Testis (tissue), 3 donors: ENCODE data around the gene NKX2-3. TPM values are rescaled to one million over a fixed set of nuclear protein-coding genes. Genes with fewer than 3 reads are reported as not detected.

Source experiments
- DNase-seq: peaks from one replicate; pipeline ENCODE4 v3.0.0-alpha.2; 2019
- H3K27ac ChIP-seq, 2 donors: fragments of 200-600 bp; sonication (generic); one replicate each; pipeline ENCODE4 v1.5.1; 2019
- H3K27me3 ChIP-seq: fragments of 200-600 bp; sonication (generic); one replicate; pipeline ENCODE4 v1.5.1; 2019
- H3K36me3 ChIP-seq: fragments of 200-600 bp; sonication (generic); one replicate; pipeline ENCODE4 v1.5.1; 2017; ENCODE audit warnings: low read depth; ENCODE audit errors: missing control alignments
- H3K4me1 ChIP-seq: fragments of 200-600 bp; sonication (generic); one replicate; pipeline ENCODE4 v1.5.1; 2019
- H3K4me3 ChIP-seq, 2 donors: fragments of 200-600 bp; sonication (generic); one replicate each; pipeline ENCODE4 v1.5.1; 2017 to 2019
- H3K9me3 ChIP-seq: fragments of 200-600 bp; sonication (generic); one replicate; pipeline ENCODE4 v1.5.1; 2017
- POLR2A ChIP-seq: fragments of 450-650 bp; IDR thresholded peaks from one replicate; pipeline ENCODE4 v1.6.1; 2017; ENCODE audit warnings: antibody characterized with exemption, mild to moderate bottlenecking, moderate library complexity
- WGBS, 2 donors: methylation state at CpG; one replicate each; pipeline ENCODE4 v1.1.5; 2018; 5-methylcytosine and 5-hydroxymethylcytosine counted together
- intact Hi-C: fragments of 100-400 bp; cut with DNase I; formaldehyde crosslinking; loops from one replicate; pipeline ENCODE4 v1.15.1; 2023; ENCODE audit warnings: low total_unique reads
- polyA plus RNA-seq: library from polyadenylated mRNA; stranded (reverse); fragments of 350-450 nt; fragmentation: Illumina TruSeq; extraction: RNeasy Lipid Tissue Mini Kit (QIAGEN cat#74804); gene quantifications from one replicate; pipeline ENCODE4 v1.2.3, GENCODE V29; 2014; ENCODE audit warnings: low read depth, low replicate concordance; ENCODE audit not compliant: insufficient read depth
- total RNA-seq, 2 donors: library from RNA; depleted of rRNA; stranded (reverse); fragments of >200 nt; gene quantifications; one replicate each; pipeline ENCODE4 v1.2.3, GENCODE V29; 2016
- TF ChIP-seq, protein P1 (sequence below), 3 experiments: fragments of 450-650 bp in 2 of 3; fragments of 200-600 bp in 1 of 3; sonication (generic) in 1 of 3; IDR thresholded peaks; one replicate each; pipeline ENCODE4 v1.5.1; 2016 to 2019; ENCODE audit warnings: antibody characterized with exemption in 3 of 3, mild to moderate bottlenecking in 2 of 3, moderate library complexity in 1 of 3

The NKX2-3 gene
- total and polyA plus RNA-seq, 3 donors from 2014 or later, result 0.16 to 0.24 (median 0.19) TPM

DNA sequence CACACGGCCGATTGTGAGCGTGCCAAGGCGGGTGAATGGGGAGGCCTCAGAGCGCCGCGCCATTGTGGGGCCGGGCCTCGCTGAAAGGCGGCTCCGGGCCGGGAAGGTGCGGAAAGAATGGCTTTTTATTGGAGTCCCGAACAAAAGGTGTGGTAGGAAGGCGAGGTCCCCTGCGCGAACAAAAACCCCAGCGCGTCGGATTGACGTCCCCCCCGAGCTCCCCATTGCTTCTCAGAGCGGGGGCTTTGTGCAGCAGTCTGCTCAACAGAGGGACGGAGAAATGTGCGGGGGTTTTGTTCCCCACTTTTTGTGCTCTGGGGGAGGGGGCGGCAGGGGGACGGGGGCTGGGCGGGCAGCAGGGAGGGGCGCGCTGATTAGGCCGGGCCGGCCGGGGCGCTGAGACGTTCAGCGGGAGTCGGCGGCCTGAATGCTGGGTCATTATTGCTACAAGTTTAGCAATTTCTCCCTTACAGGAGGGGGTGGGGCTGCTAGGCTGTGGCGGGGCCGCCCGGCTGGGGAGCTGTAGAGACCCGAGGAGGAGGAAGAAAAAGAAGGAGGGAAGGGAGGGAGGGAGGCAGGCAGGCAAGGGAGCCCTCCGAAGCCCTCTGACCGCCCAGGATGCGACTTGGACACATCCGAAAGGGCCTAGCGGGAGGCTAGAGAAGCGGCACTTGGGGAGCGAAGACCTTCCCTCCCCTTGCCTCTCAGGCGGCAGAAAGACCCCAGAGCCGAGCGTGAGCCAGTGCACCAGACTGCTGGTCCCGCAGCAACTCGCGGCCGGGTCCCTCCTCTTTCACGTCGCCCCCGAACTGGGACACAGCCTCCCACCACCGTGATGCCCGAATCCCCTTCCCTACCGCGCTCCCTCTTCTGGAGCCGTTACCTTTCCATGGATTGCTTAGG lies 4.6 kb downstream of the NKX2-3 start:
- intact Hi-C loops, result no loop called here
- TF ChIP-seq POLR2A, result no peak
- TF ChIP-seq, protein P1, sequence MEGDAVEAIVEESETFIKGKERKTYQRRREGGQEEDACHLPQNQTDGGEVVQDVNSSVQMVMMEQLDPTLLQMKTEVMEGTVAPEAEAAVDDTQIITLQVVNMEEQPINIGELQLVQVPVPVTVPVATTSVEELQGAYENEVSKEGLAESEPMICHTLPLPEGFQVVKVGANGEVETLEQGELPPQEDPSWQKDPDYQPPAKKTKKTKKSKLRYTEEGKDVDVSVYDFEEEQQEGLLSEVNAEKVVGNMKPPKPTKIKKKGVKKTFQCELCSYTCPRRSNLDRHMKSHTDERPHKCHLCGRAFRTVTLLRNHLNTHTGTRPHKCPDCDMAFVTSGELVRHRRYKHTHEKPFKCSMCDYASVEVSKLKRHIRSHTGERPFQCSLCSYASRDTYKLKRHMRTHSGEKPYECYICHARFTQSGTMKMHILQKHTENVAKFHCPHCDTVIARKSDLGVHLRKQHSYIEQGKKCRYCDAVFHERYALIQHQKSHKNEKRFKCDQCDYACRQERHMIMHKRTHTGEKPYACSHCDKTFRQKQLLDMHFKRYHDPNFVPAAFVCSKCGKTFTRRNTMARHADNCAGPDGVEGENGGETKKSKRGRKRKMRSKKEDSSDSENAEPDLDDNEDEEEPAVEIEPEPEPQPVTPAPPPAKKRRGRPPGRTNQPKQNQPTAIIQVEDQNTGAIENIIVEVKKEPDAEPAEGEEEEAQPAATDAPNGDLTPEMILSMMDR (IDR thresholded peaks at IDR 0.05), result no peak

DNA sequence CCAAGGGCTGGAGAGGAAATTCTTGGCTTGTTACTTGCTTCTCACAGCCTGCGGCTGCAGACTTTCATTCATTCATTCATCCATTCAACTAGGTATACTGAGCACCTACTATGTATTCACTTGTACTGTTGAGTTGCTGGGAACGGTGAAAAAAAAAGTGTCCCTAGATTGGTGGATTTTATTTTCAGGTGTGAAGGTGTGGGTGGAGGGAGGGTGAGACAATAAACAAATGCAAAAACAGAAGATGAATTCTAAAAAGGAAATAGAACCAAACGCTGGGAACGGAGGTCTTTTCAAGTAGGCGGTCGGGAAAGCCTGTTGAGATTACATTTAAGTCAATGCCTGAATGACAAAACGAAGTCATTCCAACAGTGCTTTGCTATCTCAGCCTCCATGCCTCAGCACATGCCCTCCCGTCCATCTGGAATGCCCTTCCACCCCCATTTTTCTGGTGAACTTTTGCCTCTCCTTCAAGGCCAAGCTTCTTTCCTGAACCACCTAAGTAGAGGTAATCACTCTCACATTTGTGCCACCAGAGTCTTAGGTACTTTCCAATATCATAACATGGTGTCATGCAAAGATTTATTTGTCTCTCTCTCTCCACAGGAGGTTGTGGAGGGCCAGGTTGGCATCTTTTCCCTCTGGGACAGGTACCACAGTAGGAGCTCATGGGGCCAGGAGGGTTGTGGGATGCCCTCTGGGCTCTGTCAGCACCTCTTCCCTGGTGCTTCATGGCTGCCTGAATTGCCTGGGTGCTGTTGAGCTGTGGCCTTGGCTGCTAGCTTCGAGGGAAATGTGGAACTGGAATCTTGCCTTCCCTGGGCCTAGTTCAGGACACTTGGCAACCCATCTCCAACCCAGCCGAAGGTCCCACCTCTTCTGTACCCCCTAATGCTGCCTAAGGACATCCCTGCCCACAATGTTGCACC lies 5.5 kb downstream of the NKX2-3 start:
- no peaks in the 10 kb centered on the region for H3K27me3 ChIP-seq
- no peaks in the 10 kb centered on the region for H3K36me3 ChIP-seq
- intact Hi-C loops, result no loop called here
- H3K27ac ChIP-seq, result no peak overlapping the region
- no peaks in the 10 kb centered on the region for H3K9me3 ChIP-seq
- no peak for DNase-seq
- H3K4me1 ChIP-seq, result peaks cover 9% of the 10 kb centered on the region
- WGBS, 2 donors, result 26 to 31% methylated on average over 9 to 10 of the region's 10 CpGs
- no peak overlapping the region for H3K4me3 ChIP-seq
- TF ChIP-seq, protein P1 (IDR thresholded peaks at IDR 0.05), result no peak
- TF ChIP-seq POLR2A, result no peak

More for the DNA sequence above, 4.6 kb downstream of the NKX2-3 start:
- WGBS, 2 donors, result 5% methylated on average over 38 to 64 of the region's 64 CpGs
- no peak for DNase-seq
- H3K9me3 ChIP-seq, result no peaks in the 10 kb centered on the region
- H3K4me3 ChIP-seq, result peak overlapping the region in 1 of 2 donors; percentile 5
- H3K27me3 ChIP-seq, result no peaks in the 10 kb centered on the region
- H3K27ac ChIP-seq, result no peak overlapping the region
- H3K36me3 ChIP-seq, result no peaks in the 10 kb centered on the region
- H3K4me1 ChIP-seq, result peaks cover 9% of the 10 kb centered on the region

DNA sequence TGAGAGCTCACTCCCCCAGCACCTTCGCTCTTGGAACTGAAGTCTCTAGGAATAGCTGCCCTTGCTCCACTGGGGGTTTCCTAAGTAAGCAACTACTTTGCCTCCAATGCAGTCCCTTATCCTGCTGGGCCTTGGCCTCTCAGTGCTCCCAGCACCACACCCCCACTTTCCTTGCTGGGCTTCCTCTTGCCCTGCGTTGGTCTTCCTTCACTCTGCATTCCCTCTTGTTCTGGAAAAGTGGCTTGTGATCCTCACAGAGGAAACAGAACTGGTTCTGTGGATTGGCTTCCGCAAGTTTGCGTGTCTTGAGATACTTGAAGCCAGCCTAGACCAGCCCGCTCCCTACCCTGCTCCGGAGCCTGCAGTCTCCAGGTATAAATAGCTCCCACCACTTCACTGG lies 6.4 kb downstream of the NKX2-3 start:
- H3K4me1 ChIP-seq, result peaks cover 9% of the 10 kb centered on the region
- H3K27ac ChIP-seq, result no peak overlapping the region
- TF ChIP-seq POLR2A, result no peak
- TF ChIP-seq, protein P1 (IDR thresholded peaks at IDR 0.05), result no peak
- no peaks in the 10 kb centered on the region for H3K9me3 ChIP-seq
- no peaks in the 10 kb centered on the region for H3K27me3 ChIP-seq
- intact Hi-C loops, result no loop called here
- DNase-seq, result no peak
- H3K4me3 ChIP-seq, result no peak overlapping the region
- H3K36me3 ChIP-seq, result no peaks in the 10 kb centered on the region
- WGBS, 2 donors, result 44 to 46% methylated on average over 6 of the region's 6 CpGs

DNA sequence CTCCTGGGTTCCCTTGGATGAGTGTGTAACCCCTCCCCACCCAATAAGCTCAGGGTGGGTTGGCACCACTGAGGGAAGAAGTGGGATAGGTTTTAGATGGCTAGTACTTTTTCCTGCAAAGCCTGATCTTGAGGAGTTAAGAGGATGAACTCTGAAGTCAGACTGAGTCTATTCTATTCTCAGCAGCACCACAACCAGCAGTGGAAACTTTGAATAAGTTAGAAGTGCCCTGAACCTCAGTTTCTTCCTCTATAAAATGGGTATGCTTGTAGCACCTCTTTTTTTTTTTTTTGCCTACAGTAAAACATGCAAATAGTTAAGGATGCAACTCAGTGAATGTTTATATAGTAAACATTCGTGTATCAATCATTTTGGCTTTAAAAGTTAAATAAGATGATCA lies 7.1 kb downstream of the NKX2-3 start:
- H3K9me3 ChIP-seq, result no peaks in the 10 kb centered on the region
- H3K4me1 ChIP-seq, result peaks cover 6% of the 10 kb centered on the region
- H3K27ac ChIP-seq, result no peak overlapping the region
- TF ChIP-seq, protein P1 (IDR thresholded peaks at IDR 0.05), result no peak
- TF ChIP-seq POLR2A, result no peak
- H3K36me3 ChIP-seq, result no peaks in the 10 kb centered on the region
- no peak overlapping the region for H3K4me3 ChIP-seq
- no peaks in the 10 kb centered on the region for H3K27me3 ChIP-seq
- WGBS, 2 donors, result 7 to 9% methylated on average over 1 of the region's 1 CpG
- DNase-seq, result no peak
- intact Hi-C loops, result no loop called here
